GM12873 (cell line): Measurements from ENCODE around the gene GPR17.
A peak's percentile ranks its signal among the peaks of the same experiment; 100 is the strongest.

Source experiments
- CTCF ChIP-seq: IDR thresholded peaks from 2 replicates; pipeline ENCODE4 v1.5.1; 2012; ENCODE audit warnings: low read depth, mild to moderate bottlenecking, moderate library complexity, low read length, control low read depth; ENCODE audit not compliant: insufficient read depth; ENCODE audit errors: missing control alignments

GPR17 gene

GRCh38 chr2:127647242-127648190 lies 1.6 kb downstream of the GPR17 start:
- TF ChIP-seq CTCF: no peak

- TF ChIP-seq CTCF: no peak
Observed at GRCh38 chr2:127648321-127648720, 2.4 kb downstream of the GPR17 start.

GRCh38 chr2:127649100-127649611 lies 3.2 kb downstream of the GPR17 start:
- TF ChIP-seq CTCF: no peak

GRCh38 chr2:127649684-127650040 lies 3.7 kb downstream of the GPR17 start:
- peak; percentile 86 for TF ChIP-seq CTCF

- no peak for TF ChIP-seq CTCF
Observed at GRCh38 chr2:127650041-127650784, 4.3 kb downstream of the GPR17 start.

GRCh38 chr2:127650785-127651380 lies 4.9 kb downstream of the GPR17 start:
- TF ChIP-seq CTCF: no peak

GRCh38 chr2:127651381-127651809 lies 5.4 kb downstream of the GPR17 start:
- TF ChIP-seq CTCF: no peak
